OCI-LY7 (cell line): ENCODE measurements around the gene BMX. TPM values are rescaled to one million over a fixed set of nuclear protein-coding genes. Genes with fewer than 3 reads are reported as not detected.

Source experiments
- BruUV-seq: library from RNA; stranded (reverse); fragments of 400-500 nt; replicated peaks from 2 replicates; lab custom pipeline; 2021; lab: Mats Ljungman, UMichigan
- CTCF ChIA-PET: fragments of 300-600 bp; sonication (Branson Sonifier 250); formaldehyde crosslinking; loops from one replicate; lab custom pipeline; 2022; ENCODE audit warnings: antibody characterized with exemption; ENCODE audit not compliant: unreplicated experiment; lab: Charles Lee
- POLR2A ChIA-PET: fragments of 300-600 bp; sonication (Branson Sonifier 250); formaldehyde crosslinking; loops from one replicate; lab custom pipeline; 2022; ENCODE audit warnings: antibody characterized with exemption; lab: Charles Lee
- DNase-seq: peaks from one replicate; pipeline ENCODE4 v3.0.0-alpha.2; 2015; ENCODE audit warnings: low spot score
- H2AFZ ChIP-seq: fragments of 200-600 bp; sonication (generic), shearing (Covaris generic); 2 replicates; pipeline ENCODE4 v1.6.1; 2014; ENCODE audit warnings: mild to moderate bottlenecking, antibody characterized with exemption, low read length, moderate library complexity
- H3K27ac ChIP-seq: fragments of 200-600 bp; sonication (generic); 2 replicates; pipeline ENCODE4 v1.5.1; 2014; ENCODE audit warnings: mixed run types, low read depth, mild to moderate bottlenecking, moderate library complexity, low read length, inconsistent platforms; ENCODE audit not compliant: poor library complexity, severe bottlenecking
- H3K36me3 ChIP-seq: fragments of 200-600 bp; sonication (generic); 2 replicates; pipeline ENCODE4 v1.6.1; 2014; ENCODE audit warnings: mild to moderate bottlenecking, antibody characterized with exemption, low read length, moderate library complexity, mixed read lengths; ENCODE audit not compliant: insufficient read depth
- H3K4me1 ChIP-seq: fragments of 200-600 bp; sonication (generic); 2 replicates; pipeline ENCODE4 v1.5.1; 2014; ENCODE audit warnings: mild to moderate bottlenecking, low read length; ENCODE audit not compliant: insufficient read depth, poor library complexity, severe bottlenecking
- H3K4me2 ChIP-seq: fragments of 200-600 bp; sonication (generic); 2 replicates; pipeline ENCODE4 v1.6.1; 2014; ENCODE audit warnings: mild to moderate bottlenecking, low read length
- H3K4me3 ChIP-seq: fragments of 200-600 bp; sonication (generic); 2 replicates; pipeline ENCODE4 v1.5.1; 2014; ENCODE audit warnings: mild to moderate bottlenecking, low read depth, low read length; ENCODE audit not compliant: poor library complexity, severe bottlenecking
- H3K79me2 ChIP-seq: fragments of 200-600 bp; sonication (generic); 2 replicates; pipeline ENCODE4 v1.6.1; 2016; ENCODE audit warnings: low read depth, mild to moderate bottlenecking, low read length, moderate library complexity, mixed read lengths; ENCODE audit not compliant: insufficient read depth
- H3K9me2 ChIP-seq: fragments of 200-600 bp; sonication (generic); 2 replicates; pipeline ENCODE4 v1.6.1; 2016; ENCODE audit warnings: mild to moderate bottlenecking, low read length, mixed read lengths; ENCODE audit not compliant: insufficient read depth
- H3K9me3 ChIP-seq: fragments of 200-600 bp; sonication (generic); 2 replicates; pipeline ENCODE4 v1.6.1; 2014; ENCODE audit warnings: mild to moderate bottlenecking, mixed run types, low read length, mixed read lengths
- H4K20me1 ChIP-seq: fragments of 200-600 bp; sonication (generic); 2 replicates; pipeline ENCODE4 v1.6.1; 2014; ENCODE audit warnings: mild to moderate bottlenecking, antibody characterized with exemption, low read length, moderate library complexity, mixed read lengths; ENCODE audit not compliant: insufficient read depth
- EZH2phosphoT487 ChIP-seq: fragments of 200-600 bp; sonication (generic); IDR thresholded peaks from 2 replicates; pipeline ENCODE4 v1.6.1; 2018; ENCODE audit warnings: low read depth, borderline replicate concordance, mild to moderate bottlenecking, mixed run types, antibody characterized with exemption, low read length, moderate library complexity, mixed read lengths
- intact Hi-C: fragments of 100-400 bp; cut with micrococcal nuclease; formaldehyde crosslinking; loops from one replicate; pipeline ENCODE4 v1.10.0; 2022; ENCODE audit not compliant: unreplicated experiment
- total RNA-seq, 2 experiments: library from RNA; depleted of rRNA in 1 of 2; stranded (reverse); fragments of >200 nt in 1 of 2; shearing (Covaris generic) in 1 of 2; gene quantifications; 2 replicates each; pipeline ENCODE4 v1.2.3, GENCODE V29; 2014 to 2022
- TF ChIP-seq, protein P1 (sequence below): fragments of 200-600 bp; sonication (generic); conservative IDR thresholded peaks from 2 replicates; pipeline ENCODE4 v1.5.1; 2014; ENCODE audit warnings: mild to moderate bottlenecking, antibody characterized with exemption, low read length, moderate library complexity, mixed read lengths

BMX gene
- total RNA-seq, 2 experiments from 2014 or later, result not detected

DNA sequence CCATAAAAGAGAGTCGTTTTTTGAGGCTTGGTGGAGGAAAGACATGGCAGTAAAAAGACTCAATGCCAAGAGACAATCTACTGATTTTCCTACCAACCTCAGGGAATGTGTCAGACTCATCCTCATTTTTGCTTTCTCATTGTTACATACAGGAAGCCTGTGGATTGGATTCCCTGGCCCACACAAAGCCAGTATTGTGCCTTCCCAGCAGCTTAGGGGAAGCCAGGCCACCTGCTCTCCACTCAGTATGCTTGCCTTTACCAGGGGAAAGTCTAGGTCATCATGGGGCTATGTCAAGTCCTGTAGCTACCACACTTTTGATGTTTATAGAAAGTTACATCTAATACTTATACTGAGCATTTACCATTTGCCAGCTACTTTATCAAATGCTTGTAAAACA lies 11.0 kb downstream of the BMX start:
- no peak overlapping the region for H3K4me3 ChIP-seq
- H3K9me3 ChIP-seq, result no peaks in the 10 kb centered on the region
- ChIA-PET CTCF (no interaction called here), POLR2A (no interaction called here)
- H3K4me2 ChIP-seq, result no peak overlapping the region
- no peaks in the 10 kb centered on the region for H3K9me2 ChIP-seq
- intact Hi-C loops, result no loop called here
- TF ChIP-seq EZH2phosphoT487, result no peak
- TF ChIP-seq, protein P1, sequence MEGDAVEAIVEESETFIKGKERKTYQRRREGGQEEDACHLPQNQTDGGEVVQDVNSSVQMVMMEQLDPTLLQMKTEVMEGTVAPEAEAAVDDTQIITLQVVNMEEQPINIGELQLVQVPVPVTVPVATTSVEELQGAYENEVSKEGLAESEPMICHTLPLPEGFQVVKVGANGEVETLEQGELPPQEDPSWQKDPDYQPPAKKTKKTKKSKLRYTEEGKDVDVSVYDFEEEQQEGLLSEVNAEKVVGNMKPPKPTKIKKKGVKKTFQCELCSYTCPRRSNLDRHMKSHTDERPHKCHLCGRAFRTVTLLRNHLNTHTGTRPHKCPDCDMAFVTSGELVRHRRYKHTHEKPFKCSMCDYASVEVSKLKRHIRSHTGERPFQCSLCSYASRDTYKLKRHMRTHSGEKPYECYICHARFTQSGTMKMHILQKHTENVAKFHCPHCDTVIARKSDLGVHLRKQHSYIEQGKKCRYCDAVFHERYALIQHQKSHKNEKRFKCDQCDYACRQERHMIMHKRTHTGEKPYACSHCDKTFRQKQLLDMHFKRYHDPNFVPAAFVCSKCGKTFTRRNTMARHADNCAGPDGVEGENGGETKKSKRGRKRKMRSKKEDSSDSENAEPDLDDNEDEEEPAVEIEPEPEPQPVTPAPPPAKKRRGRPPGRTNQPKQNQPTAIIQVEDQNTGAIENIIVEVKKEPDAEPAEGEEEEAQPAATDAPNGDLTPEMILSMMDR, result no peak
- H4K20me1 ChIP-seq, result no peaks in the 10 kb centered on the region
- no TSS peak for BruUV-seq
- H3K79me2 ChIP-seq, result no peaks in the 10 kb centered on the region
- no peak for DNase-seq
- no peaks in the 10 kb centered on the region for H3K4me1 ChIP-seq
- no peak overlapping the region for H3K27ac ChIP-seq
- no peak overlapping the region for H2AFZ ChIP-seq
- no peaks in the 10 kb centered on the region for H3K36me3 ChIP-seq

DNA sequence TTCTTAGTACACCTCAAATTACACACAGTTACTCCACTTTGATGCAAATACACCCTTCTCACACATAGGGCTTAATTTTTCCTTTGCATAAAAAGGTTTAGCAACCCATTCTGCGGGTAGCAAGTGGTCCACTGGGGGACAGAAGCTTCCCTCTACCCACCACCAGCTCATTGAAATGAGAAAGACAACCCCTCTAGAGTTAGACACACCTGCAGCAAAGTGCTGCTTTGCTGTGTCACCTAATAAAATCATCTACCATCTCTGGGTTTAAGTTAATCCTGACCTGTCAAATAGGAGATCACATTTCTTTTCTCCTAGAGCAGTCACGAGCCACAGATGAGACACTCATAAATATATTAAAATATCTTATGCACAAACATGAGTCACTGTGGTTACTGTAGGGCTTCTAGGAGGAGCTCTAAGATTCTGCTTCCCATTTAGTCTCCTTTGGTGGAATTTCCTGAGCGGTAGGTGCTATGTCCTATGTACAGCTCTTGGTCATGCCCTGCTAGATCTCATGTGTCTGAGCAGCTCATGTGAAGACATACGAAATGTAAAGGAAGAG lies 11.9 kb downstream of the BMX start:
- H3K79me2 ChIP-seq, result no peaks in the 10 kb centered on the region
- H3K4me2 ChIP-seq, result no peak overlapping the region
- H3K27ac ChIP-seq, result no peak overlapping the region
- no peak overlapping the region for H2AFZ ChIP-seq
- H3K4me3 ChIP-seq, result no peak overlapping the region
- H3K9me3 ChIP-seq, result no peaks in the 10 kb centered on the region
- ChIA-PET CTCF (no interaction called here), POLR2A (interaction anchor here (0.6 kb wide), 1 partner anchor 1735 kb away, joined by 3 read pairs; no protein-coding TSS in a partner anchor)
- no peaks in the 10 kb centered on the region for H3K9me2 ChIP-seq
- no peak for DNase-seq
- TF ChIP-seq, protein P1, result no peak
- TF ChIP-seq EZH2phosphoT487, result no peak
- H3K4me1 ChIP-seq, result no peaks in the 10 kb centered on the region
- H3K36me3 ChIP-seq, result no peaks in the 10 kb centered on the region
- intact Hi-C loops, result no loop called here
- H4K20me1 ChIP-seq, result no peaks in the 10 kb centered on the region
- BruUV-seq, result no TSS peak

DNA sequence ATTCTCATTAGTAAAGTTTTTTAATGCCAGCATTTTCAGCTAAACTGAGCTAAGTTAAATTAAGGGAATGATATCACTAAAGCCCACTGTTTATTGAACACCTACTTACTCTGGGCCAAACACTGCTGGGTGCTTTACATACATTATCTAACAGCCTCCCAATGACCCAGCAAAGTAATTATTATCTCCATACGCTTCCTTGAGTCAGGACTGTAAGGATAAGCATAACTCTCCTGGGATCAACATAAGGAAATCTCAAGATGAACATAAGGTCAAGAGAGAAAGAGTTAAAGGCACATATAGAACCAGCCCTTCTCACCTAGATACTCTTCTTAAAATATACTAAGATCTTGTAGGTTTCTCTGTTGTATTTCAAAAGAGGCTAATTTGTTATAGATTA lies 13.7 kb downstream of the BMX start:
- Histone ChIP-seq H3K4me2 (no peak overlapping the region), H4K20me1 (no peaks in the 10 kb centered on the region), H3K9me3 (no peaks in the 10 kb centered on the region), H3K36me3 (no peaks in the 10 kb centered on the region), H3K27ac (no peak overlapping the region), H3K4me1 (no peaks in the 10 kb centered on the region), H3K79me2 (no peaks in the 10 kb centered on the region), H2AFZ (no peak overlapping the region), H3K4me3 (no peak overlapping the region), H3K9me2 (no peaks in the 10 kb centered on the region)
- no peak for DNase-seq
- ChIA-PET POLR2A (no interaction called here), CTCF (no interaction called here)
- BruUV-seq, result no TSS peak
- intact Hi-C loops, result no loop called here
- TF ChIP-seq, protein P1, result no peak
- TF ChIP-seq EZH2phosphoT487, result no peak
